BJ (cell line): ENCODE results near the gene PARP6. TPM values are rescaled to one million over a fixed set of nuclear protein-coding genes. Genes with fewer than 3 reads are reported as not detected.

ENCODE experiments used
- CTCF ChIA-PET: fragments of 350-600 bp; formaldehyde crosslinking; extraction: SDS; loops from one replicate; lab custom pipeline; 2021; ENCODE audit warnings: antibody characterized with exemption, inconsistent platforms; lab: Yijun Ruan, JAX
- POLR2A ChIA-PET: fragments of 300-600 bp; sonication (Branson Sonifier 250); formaldehyde crosslinking; extraction: SDS; loops from one replicate; lab custom pipeline; 2021; ENCODE audit warnings: antibody characterized with exemption; lab: Charles Lee
- DNase-seq: peaks from one replicate; pipeline ENCODE4 v3.0.0-alpha.2; 2011; ENCODE audit warnings: low read depth
- H3K27me3 ChIP-seq: 2 replicates; pipeline ENCODE4 v1.6.0; 2011; ENCODE audit warnings: low read length; ENCODE audit not compliant: control insufficient read depth, insufficient read depth
- H3K36me3 ChIP-seq: 2 replicates; pipeline ENCODE4 v1.5.1; 2011; ENCODE audit warnings: low read length; ENCODE audit not compliant: control insufficient read depth, insufficient read depth
- H3K4me3 ChIP-seq: 2 replicates; pipeline ENCODE4 v1.5.1; 2011; ENCODE audit warnings: low read depth, mild to moderate bottlenecking, control low read depth, low read length
- CTCF ChIP-seq: IDR thresholded peaks from 2 replicates; pipeline ENCODE4 v1.5.1; 2011; ENCODE audit warnings: low read depth, mild to moderate bottlenecking, control low read depth, inconsistent platforms, low read length, moderate library complexity; ENCODE audit not compliant: insufficient read depth
- polyA plus RNA-seq: library from polyadenylated mRNA; depleted of rRNA; stranded (reverse); fragments of >200 nt; gene quantifications from 2 replicates; pipeline ENCODE4 v1.2.3, GENCODE V29; 2011

PARP6 gene
- polyA plus RNA-seq, 1 experiment, result 73.4 TPM

GRCh38 chr15:72236381-72237003 is 35.9 kb downstream of the PARP6 start:
- TF ChIP-seq CTCF, result no peak
- DNase-seq, result no peak
- H3K27me3 ChIP-seq, result no peaks in the 10 kb centered on the region
- ChIA-PET CTCF (interaction anchor here (1.0 to 2.2 kb wide), 3 partner anchors 10 to 32 kb away, joined by 3 to 13 read pairs (median 3); no protein-coding TSS in a partner anchor), POLR2A (no interaction called here)
- H3K36me3 ChIP-seq, result peaks cover 5% of the 10 kb centered on the region
- peak overlapping the region; percentile 34 for H3K4me3 ChIP-seq

GRCh38 chr15:72235298-72235697 is 37.1 kb downstream of the PARP6 start:
- ChIA-PET CTCF (interaction anchor here (2.2 kb wide), 1 partner anchor 8 kb away, joined by 13 read pairs; no protein-coding TSS in a partner anchor), POLR2A (interaction anchor here (0.7 kb wide), 1 partner anchor 13 kb away, joined by 3 read pairs; no protein-coding TSS in a partner anchor)
- DNase-seq, result no peak
- H3K4me3 ChIP-seq, result no peak overlapping the region
- H3K36me3 ChIP-seq, result no peaks in the 10 kb centered on the region; the same call in 1 of the 2 replicates
- H3K27me3 ChIP-seq, result no peaks in the 10 kb centered on the region
- no peak for TF ChIP-seq CTCF

- POLR2A ChIA-PET, result interaction anchor here (0.6 kb wide), 1 partner anchor 240 kb away, joined by 4 read pairs; no protein-coding TSS in a partner anchor
- no peak for DNase-seq
- H3K27me3 ChIP-seq, result no peaks in the 10 kb centered on the region
- TF ChIP-seq CTCF, result no peak
- 0 out of 2 replicates have a peak, but pooled peaks cover 2% of the 10 kb centered on the region for H3K36me3 ChIP-seq
- CTCF ChIA-PET, result interaction anchor here (1.0 to 1.5 kb wide), 2 partner anchors 12 to 34 kb away, joined by 3 to 4 read pairs; no protein-coding TSS in a partner anchor
- H3K4me3 ChIP-seq, result no peak overlapping the region
Measured at GRCh38 chr15:72233769-72234168, 38.6 kb downstream of the PARP6 start.

- no peak for DNase-seq
- Histone ChIP-seq H3K36me3 (0 out of 2 replicates have a peak, but pooled peaks cover 2% of the 10 kb centered on the region), H3K27me3 (no peaks in the 10 kb centered on the region), H3K4me3 (peak overlapping the region; percentile 98)
- ChIA-PET POLR2A (no interaction called here), CTCF (interaction anchor here (1.1 to 1.4 kb wide), 2 partner anchors 8 to 32 kb away, joined by 3 read pairs; no protein-coding TSS in a partner anchor)
- no peak for TF ChIP-seq CTCF
Measured at GRCh38 chr15:72231833-72232478, 40.4 kb downstream of the PARP6 start.
